BJ (cell line): ENCODE results near the gene ALX4. TPM values are rescaled to one million over a fixed set of nuclear protein-coding genes. Genes with fewer than 3 reads are reported as not detected.

Experiments used
- CTCF ChIA-PET: fragments of 350-600 bp; formaldehyde crosslinking; extraction: SDS; loops from one replicate; lab custom pipeline; 2021; ENCODE audit warnings: antibody characterized with exemption, inconsistent platforms; lab: Yijun Ruan, JAX
- POLR2A ChIA-PET: fragments of 300-600 bp; sonication (Branson Sonifier 250); formaldehyde crosslinking; extraction: SDS; loops from one replicate; lab custom pipeline; 2021; ENCODE audit warnings: antibody characterized with exemption; lab: Charles Lee
- DNase-seq: peaks from one replicate; pipeline ENCODE4 v3.0.0-alpha.2; 2011; ENCODE audit warnings: low read depth
- H3K27me3 ChIP-seq: 2 replicates; pipeline ENCODE4 v1.6.0; 2011; ENCODE audit warnings: low read length; ENCODE audit not compliant: control insufficient read depth, insufficient read depth
- H3K36me3 ChIP-seq: 2 replicates; pipeline ENCODE4 v1.5.1; 2011; ENCODE audit warnings: low read length; ENCODE audit not compliant: control insufficient read depth, insufficient read depth
- H3K4me3 ChIP-seq: 2 replicates; pipeline ENCODE4 v1.5.1; 2011; ENCODE audit warnings: low read depth, mild to moderate bottlenecking, control low read depth, low read length
- polyA plus RNA-seq: library from polyadenylated mRNA; depleted of rRNA; stranded (reverse); fragments of >200 nt; gene quantifications from 2 replicates; pipeline ENCODE4 v1.2.3, GENCODE V29; 2011
- TF ChIP-seq, protein P1 (sequence below): IDR thresholded peaks from 2 replicates; pipeline ENCODE4 v1.5.1; 2011; ENCODE audit warnings: low read depth, mild to moderate bottlenecking, control low read depth, inconsistent platforms, low read length, moderate library complexity; ENCODE audit not compliant: insufficient read depth

Gene ALX4
- polyA plus RNA-seq, 1 experiment, result 2.2 TPM

DNA sequence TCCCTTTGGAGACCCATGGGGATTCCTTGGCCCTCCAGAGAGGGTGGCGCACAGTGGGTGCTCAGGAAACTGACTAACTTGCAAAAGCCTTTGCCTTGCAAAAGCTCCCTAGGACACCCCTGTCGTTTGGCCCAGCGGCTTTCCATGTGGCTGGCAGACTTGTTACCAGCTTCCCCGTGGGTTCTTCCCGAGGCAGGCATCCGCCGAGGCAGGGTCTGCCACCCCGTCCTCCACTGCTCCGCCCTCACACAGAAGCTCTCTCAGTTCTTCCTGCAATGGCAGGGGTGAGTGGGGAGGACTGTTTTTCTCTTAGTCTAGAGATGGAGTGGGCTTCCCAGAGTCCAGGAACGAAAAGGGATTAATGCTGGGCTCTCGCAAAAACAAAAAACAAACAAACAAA is 23.0 kb downstream of the ALX4 start:
- POLR2A ChIA-PET, result interaction anchor here (0.6 kb wide), 1 partner anchor 9 kb away, joined by 11 read pairs; no protein-coding TSS in a partner anchor
- DNase-seq, result no peak
- TF ChIP-seq, protein P1, sequence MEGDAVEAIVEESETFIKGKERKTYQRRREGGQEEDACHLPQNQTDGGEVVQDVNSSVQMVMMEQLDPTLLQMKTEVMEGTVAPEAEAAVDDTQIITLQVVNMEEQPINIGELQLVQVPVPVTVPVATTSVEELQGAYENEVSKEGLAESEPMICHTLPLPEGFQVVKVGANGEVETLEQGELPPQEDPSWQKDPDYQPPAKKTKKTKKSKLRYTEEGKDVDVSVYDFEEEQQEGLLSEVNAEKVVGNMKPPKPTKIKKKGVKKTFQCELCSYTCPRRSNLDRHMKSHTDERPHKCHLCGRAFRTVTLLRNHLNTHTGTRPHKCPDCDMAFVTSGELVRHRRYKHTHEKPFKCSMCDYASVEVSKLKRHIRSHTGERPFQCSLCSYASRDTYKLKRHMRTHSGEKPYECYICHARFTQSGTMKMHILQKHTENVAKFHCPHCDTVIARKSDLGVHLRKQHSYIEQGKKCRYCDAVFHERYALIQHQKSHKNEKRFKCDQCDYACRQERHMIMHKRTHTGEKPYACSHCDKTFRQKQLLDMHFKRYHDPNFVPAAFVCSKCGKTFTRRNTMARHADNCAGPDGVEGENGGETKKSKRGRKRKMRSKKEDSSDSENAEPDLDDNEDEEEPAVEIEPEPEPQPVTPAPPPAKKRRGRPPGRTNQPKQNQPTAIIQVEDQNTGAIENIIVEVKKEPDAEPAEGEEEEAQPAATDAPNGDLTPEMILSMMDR, result no peak
- Histone ChIP-seq H3K36me3 (no peaks in the 10 kb centered on the region), H3K27me3 (no peaks in the 10 kb centered on the region), H3K4me3 (no peak overlapping the region)
- CTCF ChIA-PET, result interaction anchor here (0.6 to 3.5 kb wide), 21 partner anchors 9 to 253 kb away, joined by 3 to 30 read pairs (median 13); no protein-coding TSS in a partner anchor

DNA sequence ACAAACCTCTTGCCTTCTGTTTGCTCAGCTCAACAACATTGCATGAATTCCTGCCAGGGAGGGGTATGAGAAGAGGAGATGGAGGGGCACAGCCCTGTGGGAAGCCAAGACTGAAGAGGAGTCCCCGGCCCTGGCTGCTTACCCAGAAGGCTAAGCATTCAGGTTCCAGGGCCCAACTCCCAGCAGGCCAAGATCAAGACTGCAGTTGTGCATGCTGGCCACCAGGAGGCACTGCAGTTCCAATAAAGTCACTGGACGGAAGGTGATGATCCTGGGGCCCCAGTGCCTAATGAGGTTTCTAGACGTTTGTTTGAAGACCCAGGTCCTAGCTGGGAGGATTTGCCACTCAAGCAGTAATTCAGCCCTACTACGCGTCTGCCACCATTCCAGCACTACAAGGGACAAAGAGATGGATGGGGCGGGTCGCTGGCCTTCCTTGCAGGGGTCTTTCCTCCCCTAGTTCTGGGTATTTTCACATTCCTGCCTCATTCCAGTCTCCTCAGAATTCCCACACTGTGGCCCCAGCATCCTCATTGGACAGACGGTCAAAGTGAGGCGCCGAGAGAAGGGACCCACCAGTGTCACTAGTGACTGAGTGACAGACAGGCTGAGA is 23.6 kb downstream of the ALX4 start:
- DNase-seq, result no peak
- ChIA-PET CTCF (interaction anchor here (0.6 to 3.5 kb wide), 45 partner anchors 9 to 259 kb away, joined by 3 to 30 read pairs (median 4); partner anchors contain the start of genes ALX4 and EXT2), POLR2A (no interaction called here)
- TF ChIP-seq, protein P1, result peak; percentile 94
- no peaks in the 10 kb centered on the region for H3K27me3 ChIP-seq
- no peak overlapping the region for H3K4me3 ChIP-seq
- H3K36me3 ChIP-seq, result no peaks in the 10 kb centered on the region

- CTCF ChIA-PET, result interaction anchor here (0.6 to 3.5 kb wide), 41 partner anchors 9 to 315 kb away, joined by 3 to 30 read pairs (median 4); partner anchors contain the start of genes ALX4 and EXT2
- no peak for DNase-seq
Measured at GRCh38 chr11:44285756-44286155, 24.2 kb downstream of the ALX4 start.

GRCh38 chr11:44282620-44283019 is 27.3 kb downstream of the ALX4 start:
- ChIA-PET POLR2A (no interaction called here), CTCF (interaction anchor here (0.8 kb wide), 1 partner anchor 256 kb away, joined by 3 read pairs; no protein-coding TSS in a partner anchor)
- Histone ChIP-seq H3K4me3 (no peak overlapping the region), H3K27me3 (no peaks in the 10 kb centered on the region), H3K36me3 (no peaks in the 10 kb centered on the region)
- DNase-seq, result no peak
- TF ChIP-seq, protein P1, result no peak

More at GRCh38 chr11:44285756-44286155, 24.2 kb downstream of the ALX4 start:
- Histone ChIP-seq H3K36me3 (no peaks in the 10 kb centered on the region), H3K4me3 (no peak overlapping the region), H3K27me3 (no peaks in the 10 kb centered on the region)
- POLR2A ChIA-PET, result no interaction called here
- TF ChIP-seq, protein P1, result no peak

DNA sequence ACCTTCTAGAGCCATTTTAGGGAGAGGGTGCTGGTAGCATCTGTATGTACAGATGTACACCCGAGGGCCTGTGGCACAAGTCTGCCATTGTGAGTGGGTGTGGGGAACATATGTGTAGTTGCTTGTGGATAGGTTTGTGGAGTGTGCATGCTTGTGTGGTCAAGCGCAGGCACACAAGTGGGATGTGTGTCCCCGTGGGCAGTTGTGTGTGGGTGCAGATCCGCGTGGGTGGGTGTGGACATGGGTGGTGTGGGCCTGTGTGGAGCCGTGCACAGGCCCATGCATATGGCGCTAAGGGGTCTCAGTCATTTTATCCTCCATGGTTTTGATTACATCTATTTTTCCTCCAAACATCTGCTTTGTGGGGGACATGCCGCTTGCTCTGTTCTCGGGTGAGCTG is 28.8 kb downstream of the ALX4 start:
- no peak for DNase-seq
- Histone ChIP-seq H3K36me3 (no peaks in the 10 kb centered on the region), H3K27me3 (no peaks in the 10 kb centered on the region), H3K4me3 (no peak overlapping the region)
- ChIA-PET POLR2A (no interaction called here), CTCF (no interaction called here)
- TF ChIP-seq, protein P1, result no peak
